ENCODE data around the gene HDGFL1. TPM values are rescaled to one million over a fixed set of nuclear protein-coding genes. Genes with fewer than 3 reads are reported as not detected.
A peak's percentile ranks its signal among the peaks of the same experiment; 100 is the strongest.

The HDGFL1 gene
- total and polyA plus RNA-seq, 2 donors (not counting 1 experiment from before 2014, with no cell fraction given): not detected

- H4K20me1 ChIP-seq (ENCODE audit: control insufficient read depth, extremely low read depth, insufficient read depth, low read length): no peaks in the 10 kb centered on the region
- no peak overlapping the region for H2AFZ ChIP-seq (ENCODE audit: low read length)
- H3K4me3 ChIP-seq (replicated peaks in 1 of 4; ENCODE audit: control extremely low read depth in 1 of 4, insufficient read depth in 1 of 4, low read depth in 3 of 4, low read length in 4 of 4): no peak overlapping the region
- DNase-seq (ENCODE audit: low read depth in 2 of 2): peak in 1 of 2 donors; percentile 30
- no peaks in the 10 kb centered on the region for H3K27me3 ChIP-seq (ENCODE audit: control insufficient read depth, insufficient read depth, low read length)
- H3K79me2 ChIP-seq (ENCODE audit: control insufficient read depth, insufficient read depth, low read length): no peaks in the 10 kb centered on the region
- TF ChIP-seq EZH2 (IDR thresholded peaks at IDR 0.05; ENCODE audit: low read length, missing control alignments): no peak
- no peak for TF ChIP-seq CTCF (conservative IDR thresholded peaks at IDR 0.05 in 1 of 2, IDR thresholded peaks at IDR 0.05 in 1 of 2; ENCODE audit: low read depth in 1 of 2, low read length in 2 of 2)
- no peak overlapping the region for H3K4me2 ChIP-seq (ENCODE audit: extremely low read depth, insufficient read depth, low read length)
- no peaks in the 10 kb centered on the region for H3K4me1 ChIP-seq (ENCODE audit: control insufficient read depth, extremely low read depth, insufficient read depth, low read length)
- H3K27ac ChIP-seq (ENCODE audit: insufficient read depth, low read length): no peak overlapping the region
- no peaks in the 10 kb centered on the region for H3K9me3 ChIP-seq (ENCODE audit: control insufficient read depth, insufficient read depth, low read depth, low read length)
- no peaks in the 10 kb centered on the region for H3K36me3 ChIP-seq (ENCODE audit: control insufficient read depth, insufficient read depth, low read length)
- no peak overlapping the region for H3K9ac ChIP-seq (ENCODE audit: insufficient read depth, low read length)
Observed at GRCh38 chr6:22529866-22530265, 39.5 kb upstream of the HDGFL1 start.

GRCh38 chr6:22530506-22530905 lies 38.9 kb upstream of the HDGFL1 start:
- Histone ChIP-seq H3K4me3 (replicated peaks in 1 of 4; ENCODE audit: control extremely low read depth in 1 of 4, insufficient read depth in 1 of 4, low read depth in 3 of 4, low read length in 4 of 4) (no peak overlapping the region), H3K4me1 (ENCODE audit: control insufficient read depth, extremely low read depth, insufficient read depth, low read length) (no peaks in the 10 kb centered on the region), H3K79me2 (ENCODE audit: control insufficient read depth, insufficient read depth, low read length) (no peaks in the 10 kb centered on the region), H3K27ac (ENCODE audit: insufficient read depth, low read length) (no peak overlapping the region), H3K9ac (ENCODE audit: insufficient read depth, low read length) (no peak overlapping the region), H3K4me2 (ENCODE audit: extremely low read depth, insufficient read depth, low read length) (no peak overlapping the region), H2AFZ (ENCODE audit: low read length) (no peak overlapping the region), H3K36me3 (ENCODE audit: control insufficient read depth, insufficient read depth, low read length) (no peaks in the 10 kb centered on the region), H3K9me3 (ENCODE audit: control insufficient read depth, insufficient read depth, low read depth, low read length) (no peaks in the 10 kb centered on the region), H4K20me1 (ENCODE audit: control insufficient read depth, extremely low read depth, insufficient read depth, low read length) (no peaks in the 10 kb centered on the region), H3K27me3 (ENCODE audit: control insufficient read depth, insufficient read depth, low read length) (no peaks in the 10 kb centered on the region)
- DNase-seq (ENCODE audit: low read depth in 2 of 2): no peak
- TF ChIP-seq CTCF (conservative IDR thresholded peaks at IDR 0.05 in 1 of 2, IDR thresholded peaks at IDR 0.05 in 1 of 2; ENCODE audit: low read depth in 1 of 2, low read length in 2 of 2): no peak
- no peak for TF ChIP-seq EZH2 (IDR thresholded peaks at IDR 0.05; ENCODE audit: low read length, missing control alignments)

GRCh38 chr6:22536122-22536521 lies 33.2 kb upstream of the HDGFL1 start:
- H3K4me2 ChIP-seq (ENCODE audit: extremely low read depth, insufficient read depth, low read length): no peak overlapping the region
- no peak overlapping the region for H3K9ac ChIP-seq (ENCODE audit: insufficient read depth, low read length)
- no peak overlapping the region for H2AFZ ChIP-seq (ENCODE audit: low read length)
- no peaks in the 10 kb centered on the region for H3K9me3 ChIP-seq (ENCODE audit: control insufficient read depth, insufficient read depth, low read depth, low read length)
- no peaks in the 10 kb centered on the region for H3K4me1 ChIP-seq (ENCODE audit: control insufficient read depth, extremely low read depth, insufficient read depth, low read length)
- TF ChIP-seq EZH2 (IDR thresholded peaks at IDR 0.05; ENCODE audit: low read length, missing control alignments) (no peak), CTCF (conservative IDR thresholded peaks at IDR 0.05 in 1 of 2, IDR thresholded peaks at IDR 0.05 in 1 of 2; ENCODE audit: low read depth in 1 of 2, low read length in 2 of 2) (no peak)
- H3K27me3 ChIP-seq (ENCODE audit: control insufficient read depth, insufficient read depth, low read length): no peaks in the 10 kb centered on the region
- no peak overlapping the region for H3K4me3 ChIP-seq (replicated peaks in 1 of 4; ENCODE audit: control extremely low read depth in 1 of 4, insufficient read depth in 1 of 4, low read depth in 3 of 4, low read length in 4 of 4)
- no peak overlapping the region for H3K27ac ChIP-seq (ENCODE audit: insufficient read depth, low read length)
- H3K36me3 ChIP-seq (ENCODE audit: control insufficient read depth, insufficient read depth, low read length): no peaks in the 10 kb centered on the region
- no peak for DNase-seq (ENCODE audit: low read depth in 2 of 2)
- H4K20me1 ChIP-seq (ENCODE audit: control insufficient read depth, extremely low read depth, insufficient read depth, low read length): no peaks in the 10 kb centered on the region
- H3K79me2 ChIP-seq (ENCODE audit: control insufficient read depth, insufficient read depth, low read length): no peaks in the 10 kb centered on the region

All from fibroblast of lung (primary cell).